Measurements from ENCODE around the gene FBL.
"Not testable (repeated sequence)": the region's sequence is repeated elsewhere in the genome, so short reads cannot be mapped to it uniquely, and the experiment has no call there.

FBL gene

GRCh38 chr19:39817888-39818561 is 28.2 kb downstream of the FBL start:
- no peaks in the 10 kb centered on the region for H3K36me3 ChIP-seq (ENCODE audit: insufficient read depth, low read length)
- H2AFZ ChIP-seq (ENCODE audit: low read length) = no peak overlapping the region
- H3K4me3 ChIP-seq (ENCODE audit: low read length, poor library complexity, severe bottlenecking) = no peak overlapping the region
- H3K4me1 ChIP-seq (ENCODE audit: insufficient read depth, low read length, poor library complexity, severe bottlenecking) = peaks cover 3% of the 10 kb centered on the region
- no peak overlapping the region for H3K9ac ChIP-seq (ENCODE audit: low read depth, low read length, poor library complexity, severe bottlenecking)
- H3K79me2 ChIP-seq (ENCODE audit: insufficient read depth, low read length) = no peaks in the 10 kb centered on the region
- H3K4me2 ChIP-seq (ENCODE audit: low read depth, low read length, poor library complexity, severe bottlenecking) = no peak overlapping the region
- no peaks in the 10 kb centered on the region for H3K9me2 ChIP-seq (replicated peaks; ENCODE audit: low read depth, low read length)
- no peaks in the 10 kb centered on the region for H3F3A ChIP-seq (ENCODE audit: low read depth)
- H3K27me3 ChIP-seq (ENCODE audit: insufficient read depth, low read length, poor library complexity, severe bottlenecking) = no peaks in the 10 kb centered on the region
- TF ChIP-seq EZH2phosphoT487 (IDR thresholded peaks at IDR 0.05; ENCODE audit: borderline replicate concordance) = no peak
- TF ChIP-seq CTCF (conservative IDR thresholded peaks at IDR 0.05; ENCODE audit: low read length) = no peak
- H3K9me3 ChIP-seq (ENCODE audit: insufficient read depth, low read depth, low read length) = no peaks in the 10 kb centered on the region
- H4K20me1 ChIP-seq (ENCODE audit: insufficient read depth, low read length, poor library complexity, severe bottlenecking) = no peaks in the 10 kb centered on the region

- Histone ChIP-seq H3K27me3 (ENCODE audit: insufficient read depth, low read length, poor library complexity, severe bottlenecking) (no peaks in the 10 kb centered on the region), H2AFZ (ENCODE audit: low read length) (no peak overlapping the region)
Measured at GRCh38 chr19:39816287-39817048, 29.7 kb downstream of the FBL start.

GRCh38 chr19:39814595-39814994 is 31.6 kb downstream of the FBL start:
- no peaks in the 10 kb centered on the region for H3K9me2 ChIP-seq (replicated peaks; ENCODE audit: low read depth, low read length)
- H3F3A ChIP-seq (ENCODE audit: low read depth) = no peaks in the 10 kb centered on the region
- no peak overlapping the region for H3K9ac ChIP-seq (ENCODE audit: low read depth, low read length, poor library complexity, severe bottlenecking)
- H3K4me3 ChIP-seq (ENCODE audit: low read length, poor library complexity, severe bottlenecking) = no peak overlapping the region
- no peaks in the 10 kb centered on the region for H4K20me1 ChIP-seq (ENCODE audit: insufficient read depth, low read length, poor library complexity, severe bottlenecking)
- H3K4me1 ChIP-seq (ENCODE audit: insufficient read depth, low read length, poor library complexity, severe bottlenecking) = no peaks in the 10 kb centered on the region
- no peaks in the 10 kb centered on the region for H3K9me3 ChIP-seq (ENCODE audit: insufficient read depth, low read depth, low read length)
- no peaks in the 10 kb centered on the region for H3K79me2 ChIP-seq (ENCODE audit: insufficient read depth, low read length)
- H3K36me3 ChIP-seq (ENCODE audit: insufficient read depth, low read length) = no peaks in the 10 kb centered on the region
- no peak for TF ChIP-seq CTCF (conservative IDR thresholded peaks at IDR 0.05; ENCODE audit: low read length)
- TF ChIP-seq EZH2phosphoT487 (IDR thresholded peaks at IDR 0.05; ENCODE audit: borderline replicate concordance) = no peak
- H3K4me2 ChIP-seq (ENCODE audit: low read depth, low read length, poor library complexity, severe bottlenecking) = no peak overlapping the region
- H3K27me3 ChIP-seq (ENCODE audit: insufficient read depth, low read length, poor library complexity, severe bottlenecking) = no peaks in the 10 kb centered on the region
- no peak overlapping the region for H2AFZ ChIP-seq (ENCODE audit: low read length)

More at GRCh38 chr19:39816287-39817048, 29.7 kb downstream of the FBL start:
- H3F3A ChIP-seq (ENCODE audit: low read depth) = no peaks in the 10 kb centered on the region
- H3K9me3 ChIP-seq (ENCODE audit: insufficient read depth, low read depth, low read length) = no peaks in the 10 kb centered on the region
- H3K79me2 ChIP-seq (ENCODE audit: insufficient read depth, low read length) = no peaks in the 10 kb centered on the region
- H3K4me1 ChIP-seq (ENCODE audit: insufficient read depth, low read length, poor library complexity, severe bottlenecking) = no peaks in the 10 kb centered on the region
- no peak for TF ChIP-seq CTCF (conservative IDR thresholded peaks at IDR 0.05; ENCODE audit: low read length)
- no peak for TF ChIP-seq EZH2phosphoT487 (IDR thresholded peaks at IDR 0.05; ENCODE audit: borderline replicate concordance)
- no peaks in the 10 kb centered on the region for H3K36me3 ChIP-seq (ENCODE audit: insufficient read depth, low read length)
- no peaks in the 10 kb centered on the region for H3K9me2 ChIP-seq (replicated peaks; ENCODE audit: low read depth, low read length)
- no peaks in the 10 kb centered on the region for H4K20me1 ChIP-seq (ENCODE audit: insufficient read depth, low read length, poor library complexity, severe bottlenecking)
- no peak overlapping the region for H3K4me2 ChIP-seq (ENCODE audit: low read depth, low read length, poor library complexity, severe bottlenecking)
- H3K4me3 ChIP-seq (ENCODE audit: low read length, poor library complexity, severe bottlenecking) = no peak overlapping the region
- no peak overlapping the region for H3K9ac ChIP-seq (ENCODE audit: low read depth, low read length, poor library complexity, severe bottlenecking)

- not testable (repeated sequence) for H3K4me3 ChIP-seq (ENCODE audit: low read length, poor library complexity, severe bottlenecking); H3K9me2 ChIP-seq (replicated peaks; ENCODE audit: low read depth, low read length); H3K9ac ChIP-seq (ENCODE audit: low read depth, low read length, poor library complexity, severe bottlenecking); H3F3A ChIP-seq (ENCODE audit: low read depth); H3K4me1 ChIP-seq (ENCODE audit: insufficient read depth, low read length, poor library complexity, severe bottlenecking); H3K9me3 ChIP-seq (ENCODE audit: insufficient read depth, low read depth, low read length); H4K20me1 ChIP-seq (ENCODE audit: insufficient read depth, low read length, poor library complexity, severe bottlenecking); H3K27me3 ChIP-seq (ENCODE audit: insufficient read depth, low read length, poor library complexity, severe bottlenecking); H3K36me3 ChIP-seq (ENCODE audit: insufficient read depth, low read length); H3K4me2 ChIP-seq (ENCODE audit: low read depth, low read length, poor library complexity, severe bottlenecking); H2AFZ ChIP-seq (ENCODE audit: low read length); H3K79me2 ChIP-seq (ENCODE audit: insufficient read depth, low read length)
Measured at GRCh38 chr19:39814111-39814510, 32.1 kb downstream of the FBL start.
